DOHH2 (cell line): Measurements from ENCODE around the gene LIMK1.

Source experiments
- EZH2phosphoT487 ChIP-seq: fragments of 200-600 bp; sonication (generic); IDR thresholded peaks from 2 replicates; pipeline ENCODE4 v1.6.1; 2017; ENCODE audit warnings: borderline replicate concordance, mild to moderate bottlenecking, antibody characterized with exemption, low read length, moderate library complexity, mixed read lengths
- TF ChIP-seq, protein P1 (sequence below): fragments of 200-600 bp; sonication (generic); IDR thresholded peaks from one replicate; pipeline ENCODE4 v1.5.1; 2014; ENCODE audit warnings: antibody characterized with exemption, mild to moderate bottlenecking, low read depth, low read length; ENCODE audit not compliant: poor library complexity, severe bottlenecking

DNA sequence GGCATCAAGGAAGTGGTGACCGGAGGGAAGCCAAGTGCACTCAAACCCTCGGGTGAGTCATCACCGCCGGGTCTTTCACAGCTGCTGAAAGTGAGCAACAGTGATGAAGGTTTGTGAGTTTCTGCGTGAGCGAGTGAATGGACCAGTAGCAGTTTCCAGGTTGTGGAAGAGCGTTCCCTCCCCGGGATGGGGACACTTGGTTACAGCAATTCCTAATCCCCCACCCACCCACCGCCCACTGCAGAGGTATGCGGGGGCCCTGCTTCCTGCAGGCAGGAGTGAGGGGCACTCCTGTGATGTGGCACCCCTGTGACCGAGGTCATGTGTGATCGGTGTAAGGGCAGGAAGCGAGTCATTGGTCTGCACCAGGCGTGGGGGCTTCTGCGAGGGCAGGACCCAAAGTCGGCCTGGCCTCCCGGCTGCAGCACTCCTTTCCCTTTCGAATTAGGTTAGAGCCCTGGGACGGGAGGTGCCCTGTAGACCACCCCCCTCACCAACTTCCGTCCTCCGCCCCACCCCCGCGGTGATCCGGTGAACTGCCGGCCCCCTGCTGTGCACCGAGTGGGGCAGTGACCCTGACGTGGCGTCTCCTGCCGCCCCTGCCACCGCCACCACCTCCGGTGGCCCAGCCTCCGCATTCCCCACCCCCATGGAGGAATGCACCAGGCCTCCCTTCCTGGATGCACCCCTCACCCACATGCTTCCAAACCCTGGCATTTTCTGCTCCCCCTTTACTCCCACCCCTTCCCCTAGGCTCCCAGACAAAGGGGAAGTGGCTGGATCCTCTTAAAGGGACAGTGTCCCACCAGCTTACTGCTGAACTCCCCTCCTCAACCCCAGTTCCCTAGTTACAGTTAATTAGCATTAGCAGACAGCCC lies 10.9 kb downstream of the LIMK1 start:
- TF ChIP-seq, protein P1, sequence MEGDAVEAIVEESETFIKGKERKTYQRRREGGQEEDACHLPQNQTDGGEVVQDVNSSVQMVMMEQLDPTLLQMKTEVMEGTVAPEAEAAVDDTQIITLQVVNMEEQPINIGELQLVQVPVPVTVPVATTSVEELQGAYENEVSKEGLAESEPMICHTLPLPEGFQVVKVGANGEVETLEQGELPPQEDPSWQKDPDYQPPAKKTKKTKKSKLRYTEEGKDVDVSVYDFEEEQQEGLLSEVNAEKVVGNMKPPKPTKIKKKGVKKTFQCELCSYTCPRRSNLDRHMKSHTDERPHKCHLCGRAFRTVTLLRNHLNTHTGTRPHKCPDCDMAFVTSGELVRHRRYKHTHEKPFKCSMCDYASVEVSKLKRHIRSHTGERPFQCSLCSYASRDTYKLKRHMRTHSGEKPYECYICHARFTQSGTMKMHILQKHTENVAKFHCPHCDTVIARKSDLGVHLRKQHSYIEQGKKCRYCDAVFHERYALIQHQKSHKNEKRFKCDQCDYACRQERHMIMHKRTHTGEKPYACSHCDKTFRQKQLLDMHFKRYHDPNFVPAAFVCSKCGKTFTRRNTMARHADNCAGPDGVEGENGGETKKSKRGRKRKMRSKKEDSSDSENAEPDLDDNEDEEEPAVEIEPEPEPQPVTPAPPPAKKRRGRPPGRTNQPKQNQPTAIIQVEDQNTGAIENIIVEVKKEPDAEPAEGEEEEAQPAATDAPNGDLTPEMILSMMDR: no peak
- TF ChIP-seq EZH2phosphoT487: no peak
